Right kidney (tissue), 1 donor: Measurements from ENCODE around the gene SULT6B1.

ENCODE experiments used
- DNase-seq: peaks from one replicate; pipeline ENCODE4 v3.0.0-alpha.2; 2016

Gene SULT6B1

GRCh38 chr2:37149626-37150322 is 38.7 kb downstream of the SULT6B1 start:
- DNase-seq, result no peak

- DNase-seq, result no peak
Observed at GRCh38 chr2:37148325-37148724, 40.1 kb downstream of the SULT6B1 start.

GRCh38 chr2:37146062-37146461 is 42.4 kb downstream of the SULT6B1 start:
- no peak for DNase-seq

- no peak for DNase-seq
Observed at GRCh38 chr2:37143974-37144373, 44.5 kb downstream of the SULT6B1 start.

GRCh38 chr2:37142546-37142945 is 45.9 kb downstream of the SULT6B1 start:
- no peak for DNase-seq

- no peak for DNase-seq
Observed at GRCh38 chr2:37132914-37133313, 55.6 kb downstream of the SULT6B1 start.

- DNase-seq, result no peak
Observed at GRCh38 chr2:37125416-37125815, 63.1 kb downstream of the SULT6B1 start.

- no peak for DNase-seq
Observed at GRCh38 chr2:37119157-37119556, 69.3 kb downstream of the SULT6B1 start.
